Neuronal stem cell (in vitro differentiated cells): ENCODE results near the gene HOXA7.

Experiments used
- DNase-seq: peaks from one replicate; pipeline ENCODE4 v3.0.0-alpha.2; 2013; ENCODE audit warnings: low spot score
- H2AFZ ChIP-seq: one replicate; pipeline ENCODE4 v1.6.1; 2013; ENCODE audit warnings: mild to moderate bottlenecking, low read length, inconsistent platforms
- H2AK5ac ChIP-seq: 2 replicates; pipeline ENCODE4 v1.6.1; 2013; ENCODE audit warnings: low read depth, mild to moderate bottlenecking, inconsistent platforms, low read length, moderate library complexity, mixed read lengths
- H2BK120ac ChIP-seq: 2 replicates; pipeline ENCODE4 v1.6.1; 2013; ENCODE audit warnings: low read depth, mild to moderate bottlenecking, inconsistent platforms, low read length, moderate library complexity, mixed read lengths
- H2BK12ac ChIP-seq: one replicate; pipeline ENCODE4 v1.6.1; 2013; ENCODE audit warnings: low read length, inconsistent platforms
- H2BK15ac ChIP-seq: 2 replicates; pipeline ENCODE4 v1.6.1; 2013; ENCODE audit warnings: mild to moderate bottlenecking, low read length, inconsistent platforms, mixed read lengths
- H2BK5ac ChIP-seq: one replicate; pipeline ENCODE4 v1.6.1; 2013; ENCODE audit warnings: inconsistent platforms, mild to moderate bottlenecking, low read length, moderate library complexity
- H3K14ac ChIP-seq: one replicate; pipeline ENCODE4 v1.6.1; 2013; ENCODE audit warnings: low read length, inconsistent platforms
- H3K18ac ChIP-seq: 2 replicates; pipeline ENCODE4 v1.6.1; 2013; ENCODE audit warnings: low read length, inconsistent platforms
- H3K23ac ChIP-seq: 2 replicates; pipeline ENCODE4 v1.6.1; 2013; ENCODE audit warnings: low read depth, mild to moderate bottlenecking, mixed read lengths, low read length, inconsistent platforms; ENCODE audit not compliant: poor library complexity
- H3K27ac ChIP-seq: replicated peaks from 3 replicates; pipeline ENCODE4 v1.5.1; 2013; ENCODE audit warnings: low read length, inconsistent platforms
- H3K27me3 ChIP-seq, 3 experiments: 2 replicates each; pipeline ENCODE4 v1.6.1; 2013; ENCODE audit warnings: low read length in 3 of 3, mild to moderate bottlenecking in 2 of 3, inconsistent platforms in 1 of 3, low read depth in 1 of 3, mixed read lengths in 1 of 3, moderate library complexity in 1 of 3; ENCODE audit not compliant: control insufficient read depth in 3 of 3, insufficient read depth in 3 of 3
- H3K36me3 ChIP-seq, 2 donors: replicated peaks in 1 of 2; 2 replicates each; pipeline ENCODE4 v1.6.1; 2013; ENCODE audit warnings: low read length in 2 of 2; ENCODE audit not compliant: control insufficient read depth in 2 of 2, insufficient read depth in 2 of 2
- H3K4ac ChIP-seq: 2 replicates; pipeline ENCODE4 v1.6.1; 2013; ENCODE audit warnings: inconsistent platforms, mild to moderate bottlenecking, low read length, moderate library complexity
- H3K4me1 ChIP-seq, 2 donors: 1 replicate in 1 of 2; 2 replicates in 1 of 2; pipeline ENCODE4 v1.6.1; 2013; ENCODE audit warnings: low read length in 2 of 2, low read depth in 1 of 2; ENCODE audit not compliant: control insufficient read depth in 2 of 2, insufficient read depth in 1 of 2
- H3K4me2 ChIP-seq: one replicate; pipeline ENCODE4 v1.6.1; 2013; ENCODE audit warnings: mild to moderate bottlenecking, low read length, inconsistent platforms; ENCODE audit not compliant: insufficient read depth, poor library complexity, severe bottlenecking
- H3K4me3 ChIP-seq, 2 donors: 2 replicates each; pipeline ENCODE4 v1.5.1; 2013; ENCODE audit warnings: low read length in 2 of 2, mild to moderate bottlenecking in 2 of 2, inconsistent platforms in 1 of 2, moderate library complexity in 1 of 2
- H3K79me1 ChIP-seq: one replicate; pipeline ENCODE4 v1.6.1; 2013; ENCODE audit warnings: low read depth, mild to moderate bottlenecking, inconsistent platforms, low read length, moderate library complexity
- H3K9ac ChIP-seq: one replicate; pipeline ENCODE4 v1.6.1; 2013; ENCODE audit warnings: mild to moderate bottlenecking, low read depth, low read length, inconsistent platforms; ENCODE audit not compliant: poor library complexity
- H3K9me3 ChIP-seq, 2 donors: replicated peaks in 1 of 2; 2 replicates each; pipeline versions ENCODE3 to v1.6.1; 2013; ENCODE audit warnings: low read length in 2 of 2, mild to moderate bottlenecking in 2 of 2, inconsistent platforms in 1 of 2, low read depth in 1 of 2, mixed read lengths in 1 of 2, moderate library complexity in 1 of 2; ENCODE audit not compliant: control insufficient read depth in 2 of 2, insufficient read depth in 1 of 2
- H4K8ac ChIP-seq: one replicate; pipeline ENCODE4 v1.6.1; 2013; ENCODE audit warnings: low read depth, mild to moderate bottlenecking, inconsistent platforms, low read length, moderate library complexity
- H4K91ac ChIP-seq: one replicate; pipeline ENCODE4 v1.6.1; 2013; ENCODE audit warnings: low read length, low read depth, mild to moderate bottlenecking, inconsistent platforms; ENCODE audit not compliant: poor library complexity
- WGBS, 2 donors: extraction: QIAGEN DNeasy Blood & Tissue Kit; methylation state at CpG; one replicate each; pipeline ENCODE4 v1.1.7; 2013; ENCODE audit warnings: missing lambda C conversion rate in 2 of 2, mixed read lengths in 1 of 2; ENCODE audit not compliant: insufficient read length in 2 of 2, insufficient replicate concordance in 1 of 2; ENCODE audit errors: extremely low coverage in 2 of 2; 5-methylcytosine and 5-hydroxymethylcytosine counted together

The HOXA7 gene

GRCh38 chr7:27111042-27111750 is 45.3 kb downstream of the HOXA7 start:
- no peak for DNase-seq
- Histone ChIP-seq H4K91ac (no peak overlapping the region), H3K4me1 (no peaks in the 10 kb centered on the region), H3K9me3 (peaks cover 3 to 4% of the 10 kb centered on the region in 2 donors), H3K4ac (no peak overlapping the region), H3K4me2 (no peak overlapping the region), H3K27ac (no peak overlapping the region), H2AFZ (no peak overlapping the region), H2BK15ac (no peak overlapping the region), H3K9ac (no peak overlapping the region), H2BK12ac (no peak overlapping the region), H2AK5ac (no peak overlapping the region), H4K8ac (no peak overlapping the region), H3K79me1 (no peaks in the 10 kb centered on the region), H3K18ac (no peak overlapping the region), H3K4me3 (no peak overlapping the region), H2BK5ac (no peak overlapping the region), H3K23ac (no peak overlapping the region), H3K36me3 (no peaks in the 10 kb centered on the region), H3K27me3 (peaks cover 66 to 95% (median 88%) of the 10 kb centered on the region in 3 experiments), H2BK120ac (no peak overlapping the region), H3K14ac (no peak overlapping the region)
- no CpG with 5 or more reads among the region's 6 CpGs for WGBS, 2 donors

- peaks cover 66 to 95% (median 88%) of the 10 kb centered on the region in 3 experiments for H3K27me3 ChIP-seq
- no CpG with 5 or more reads among the region's 66 CpGs for WGBS, 2 donors
- H3K27ac ChIP-seq: no peak overlapping the region
- no peak overlapping the region for H3K18ac ChIP-seq
- no peak overlapping the region for H4K8ac ChIP-seq
- H3K36me3 ChIP-seq: no peaks in the 10 kb centered on the region
- no peak overlapping the region for H2BK15ac ChIP-seq
- H2BK5ac ChIP-seq: no peak overlapping the region
- no peaks in the 10 kb centered on the region for H3K4me1 ChIP-seq
- no peak overlapping the region for H2BK120ac ChIP-seq
- peaks cover 3 to 4% of the 10 kb centered on the region in 2 donors for H3K9me3 ChIP-seq
- H3K14ac ChIP-seq: no peak overlapping the region
- H3K9ac ChIP-seq: no peak overlapping the region
- H2AK5ac ChIP-seq: no peak overlapping the region
- H4K91ac ChIP-seq: no peak overlapping the region
- no peaks in the 10 kb centered on the region for H3K79me1 ChIP-seq
- no peak overlapping the region for H3K4me2 ChIP-seq
- no peak overlapping the region for H3K4ac ChIP-seq
- peak overlapping the region; percentile 46 for H3K23ac ChIP-seq
- no peak overlapping the region for H3K4me3 ChIP-seq
- no peak overlapping the region for H2AFZ ChIP-seq
- no peak for DNase-seq
- H2BK12ac ChIP-seq: no peak overlapping the region
Observed at GRCh38 chr7:27110186-27111031, 46.1 kb downstream of the HOXA7 start.

GRCh38 chr7:27109466-27110185 is 46.8 kb downstream of the HOXA7 start:
- no peak overlapping the region for H3K4ac ChIP-seq
- H2AK5ac ChIP-seq: no peak overlapping the region
- H3K18ac ChIP-seq: no peak overlapping the region
- no peak overlapping the region for H3K14ac ChIP-seq
- H3K23ac ChIP-seq: peak overlapping the region; percentile 46
- H3K27ac ChIP-seq: no peak overlapping the region
- H3K27me3 ChIP-seq: peaks cover 65 to 95% (median 89%) of the 10 kb centered on the region in 3 experiments
- H2BK120ac ChIP-seq: no peak overlapping the region
- H4K91ac ChIP-seq: no peak overlapping the region
- no peak overlapping the region for H2AFZ ChIP-seq
- no peaks in the 10 kb centered on the region for H3K4me1 ChIP-seq
- H2BK5ac ChIP-seq: no peak overlapping the region
- no peak overlapping the region for H3K4me3 ChIP-seq
- H3K9ac ChIP-seq: no peak overlapping the region
- no peaks in the 10 kb centered on the region for H3K79me1 ChIP-seq
- H2BK15ac ChIP-seq: no peak overlapping the region
- DNase-seq: no peak
- WGBS, 2 donors: no CpG with 5 or more reads among the region's 4 CpGs
- H3K4me2 ChIP-seq: no peak overlapping the region
- peaks cover 3 to 4% of the 10 kb centered on the region in 2 donors for H3K9me3 ChIP-seq
- H3K36me3 ChIP-seq: no peaks in the 10 kb centered on the region
- no peak overlapping the region for H2BK12ac ChIP-seq
- no peak overlapping the region for H4K8ac ChIP-seq
